T-helper 2 cell treated with Interferon-gamma antibody and Interleukin-4, amounts not matched to agents 5 μg/mL and 100 μg/mL, for 36 hours (primary cell): ENCODE data around the gene MAPRE3.

ENCODE experiments used
- DNase-seq: peaks from one replicate; pipeline ENCODE4 v3.0.0; 2021; ENCODE audit warnings: low spot score
- H3K27ac Mint-ChIP-seq: one replicate; pipeline ENCODE4 v1.8.0; 2021; ENCODE audit warnings: mild to moderate bottlenecking, mixed read lengths
- H3K27me3 Mint-ChIP-seq: one replicate; pipeline ENCODE4 v1.8.0; 2021; ENCODE audit warnings: low read depth, mixed read lengths
- H3K36me3 Mint-ChIP-seq: one replicate; pipeline ENCODE4 v1.8.0; 2021; ENCODE audit warnings: low read depth, mixed read lengths
- H3K4me1 Mint-ChIP-seq: one replicate; pipeline ENCODE4 v1.8.0; 2021; ENCODE audit warnings: low read depth, mixed read lengths
- H3K4me3 Mint-ChIP-seq: one replicate; pipeline ENCODE4 v1.8.0; 2022; ENCODE audit warnings: mild to moderate bottlenecking, moderate library complexity, mixed read lengths
- H3K9me3 Mint-ChIP-seq: one replicate; pipeline ENCODE4 v1.8.0; 2021; ENCODE audit warnings: mixed read lengths

The MAPRE3 gene

GRCh38 chr2:27019931-27020855 lies 49.8 kb downstream of the MAPRE3 start:
- no peak for DNase-seq
- Mint-ChIP-seq H3K27ac (no peak overlapping the region), H3K4me1 (peaks cover 4% of the 10 kb centered on the region), H3K27me3 (no peaks in the 10 kb centered on the region), H3K4me3 (no peak overlapping the region), H3K36me3 (no peaks in the 10 kb centered on the region), H3K9me3 (no peaks in the 10 kb centered on the region)

GRCh38 chr2:27021253-27022049 lies 51.0 kb downstream of the MAPRE3 start:
- Mint-ChIP-seq H3K9me3 (no peaks in the 10 kb centered on the region), H3K27me3 (no peaks in the 10 kb centered on the region), H3K4me1 (no peaks in the 10 kb centered on the region), H3K4me3 (no peak overlapping the region), H3K36me3 (peaks cover 2% of the 10 kb centered on the region), H3K27ac (no peak overlapping the region)
- no peak for DNase-seq

- Mint-ChIP-seq H3K27me3 (no peaks in the 10 kb centered on the region), H3K4me3 (no peak overlapping the region), H3K27ac (no peak overlapping the region), H3K9me3 (no peaks in the 10 kb centered on the region), H3K36me3 (peaks cover 5% of the 10 kb centered on the region), H3K4me1 (peaks cover under 1% of the 10 kb centered on the region)
- no peak for DNase-seq
Observed at GRCh38 chr2:27023740-27024139, 53.3 kb downstream of the MAPRE3 start.

- Mint-ChIP-seq H3K27me3 (no peaks in the 10 kb centered on the region), H3K27ac (no peak overlapping the region)
Observed at GRCh38 chr2:27024188-27024587, 53.8 kb downstream of the MAPRE3 start.

GRCh38 chr2:27024812-27025211 lies 54.4 kb downstream of the MAPRE3 start:
- Mint-ChIP-seq H3K27me3 (no peaks in the 10 kb centered on the region), H3K27ac (no peak overlapping the region), H3K9me3 (no peaks in the 10 kb centered on the region), H3K4me1 (peaks cover 8% of the 10 kb centered on the region), H3K36me3 (peaks cover 6% of the 10 kb centered on the region), H3K4me3 (no peak overlapping the region)
- DNase-seq: no peak

More at GRCh38 chr2:27024188-27024587, 53.8 kb downstream of the MAPRE3 start:
- Mint-ChIP-seq H3K4me1 (peaks cover 3% of the 10 kb centered on the region), H3K4me3 (no peak overlapping the region), H3K9me3 (no peaks in the 10 kb centered on the region), H3K36me3 (peaks cover 6% of the 10 kb centered on the region)
- DNase-seq: no peak

GRCh38 chr2:27025281-27025800 lies 54.9 kb downstream of the MAPRE3 start:
- no peaks in the 10 kb centered on the region for H3K27me3 Mint-ChIP-seq
- no peak overlapping the region for H3K27ac Mint-ChIP-seq
- H3K36me3 Mint-ChIP-seq: peaks cover 8% of the 10 kb centered on the region
- H3K4me1 Mint-ChIP-seq: peaks cover 13% of the 10 kb centered on the region
- H3K9me3 Mint-ChIP-seq: no peaks in the 10 kb centered on the region
- no peak for DNase-seq
- no peak overlapping the region for H3K4me3 Mint-ChIP-seq

- Mint-ChIP-seq H3K27ac (peak overlapping the region; percentile 60), H3K4me3 (no peak overlapping the region), H3K36me3 (peaks cover 13% of the 10 kb centered on the region), H3K9me3 (no peaks in the 10 kb centered on the region), H3K4me1 (peaks cover 17% of the 10 kb centered on the region), H3K27me3 (no peaks in the 10 kb centered on the region)
- DNase-seq: no peak
Observed at GRCh38 chr2:27025861-27026851, 55.7 kb downstream of the MAPRE3 start.

GRCh38 chr2:27027211-27027651 lies 56.8 kb downstream of the MAPRE3 start:
- Mint-ChIP-seq H3K4me1 (peaks cover 21% of the 10 kb centered on the region), H3K36me3 (peaks cover 16% of the 10 kb centered on the region), H3K27me3 (no peaks in the 10 kb centered on the region), H3K27ac (no peak overlapping the region), H3K4me3 (no peak overlapping the region), H3K9me3 (no peaks in the 10 kb centered on the region)
- DNase-seq: no peak

GRCh38 chr2:27029051-27029450 lies 58.6 kb downstream of the MAPRE3 start:
- H3K36me3 Mint-ChIP-seq: peaks cover 23% of the 10 kb centered on the region
- no peak for DNase-seq
- H3K4me1 Mint-ChIP-seq: peaks cover 29% of the 10 kb centered on the region
- no peak overlapping the region for H3K4me3 Mint-ChIP-seq
- no peak overlapping the region for H3K27ac Mint-ChIP-seq
- no peaks in the 10 kb centered on the region for H3K9me3 Mint-ChIP-seq
- no peaks in the 10 kb centered on the region for H3K27me3 Mint-ChIP-seq

- peak within 1 kb of the TSS; percentile 96 for H3K4me3 Mint-ChIP-seq
- H3K9me3 Mint-ChIP-seq: no peaks in the 10 kb centered on the region
- peak within 1 kb of the TSS; percentile 90 for H3K27ac Mint-ChIP-seq
- peaks cover 48% of the 10 kb centered on the region for H3K36me3 Mint-ChIP-seq
- H3K4me1 Mint-ChIP-seq: peaks cover 39% of the 10 kb centered on the region
- DNase-seq: peak; percentile 88
- H3K27me3 Mint-ChIP-seq: no peaks in the 10 kb centered on the region
Observed at GRCh38 chr2:27032495-27033252, 62.2 kb downstream of the MAPRE3 start, which contains the start of gene TMEM214. TMEM214 (plus strand) TSS chr2:27032965; CDS start chr2:27033016, 51 bp downstream.

- Mint-ChIP-seq H3K27ac (peak overlapping the region; percentile 86), H3K4me3 (peak overlapping the region; percentile 96), H3K27me3 (no peaks in the 10 kb centered on the region), H3K4me1 (peaks cover 39% of the 10 kb centered on the region), H3K36me3 (peaks cover 52% of the 10 kb centered on the region), H3K9me3 (no peaks in the 10 kb centered on the region)
- DNase-seq: no peak
Observed at GRCh38 chr2:27033253-27033852, 62.9 kb downstream of the MAPRE3 start.

GRCh38 chr2:27038012-27038411 lies 67.6 kb downstream of the MAPRE3 start:
- H3K27me3 Mint-ChIP-seq: no peaks in the 10 kb centered on the region
- peaks cover 69% of the 10 kb centered on the region for H3K36me3 Mint-ChIP-seq
- no peak overlapping the region for H3K27ac Mint-ChIP-seq

More at GRCh38 chr2:27038012-27038411, 67.6 kb downstream of the MAPRE3 start:
- H3K4me1 Mint-ChIP-seq: peaks cover 20% of the 10 kb centered on the region
- H3K4me3 Mint-ChIP-seq: no peak overlapping the region
- H3K9me3 Mint-ChIP-seq: no peaks in the 10 kb centered on the region
- DNase-seq: no peak
